ENCODE data around the gene CRYBB3. TPM values are rescaled to one million over a fixed set of nuclear protein-coding genes. Genes with fewer than 3 reads are reported as not detected.

Gene CRYBB3
- total RNA-seq, 1 experiment from 2014 or later, result 0.64 TPM

DNA sequence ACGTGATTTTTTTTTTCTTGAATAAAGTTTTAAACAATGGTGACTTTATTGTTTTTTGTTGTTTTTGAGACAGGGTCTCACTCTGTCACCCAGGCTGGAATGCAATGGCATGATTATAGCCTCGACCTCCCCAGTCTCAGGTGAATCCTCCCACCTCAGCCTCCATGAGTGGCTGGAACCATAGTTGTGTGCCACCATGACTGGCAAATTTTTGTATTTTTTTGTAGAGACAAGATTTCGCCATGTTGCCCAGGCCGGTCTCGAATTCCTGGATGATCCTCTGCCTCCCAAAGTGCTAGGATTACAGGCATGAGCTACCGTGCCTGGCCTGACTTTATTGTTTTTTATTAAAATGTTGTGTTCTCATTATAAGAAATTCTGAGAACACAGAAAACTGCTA, 12.2 kb upstream of the CRYBB3 start:
- Histone ChIP-seq H3K9me3 (ENCODE audit: control insufficient read depth in 1 of 2, insufficient read depth in 1 of 2, low read depth in 1 of 2, low read length in 2 of 2) (no peaks in the 10 kb centered on the region), H3K4me1 (ENCODE audit: control insufficient read depth in 1 of 2, insufficient read depth in 2 of 2, low read length in 2 of 2) (no peaks in the 10 kb centered on the region), H3K4me2 (ENCODE audit: low read length) (no peak overlapping the region), H2AFZ (ENCODE audit: low read depth, low read length, poor library complexity, severe bottlenecking) (no peak overlapping the region), H3K27me3 (ENCODE audit: insufficient read depth, low read length) (no peaks in the 10 kb centered on the region), H3K36me3 (ENCODE audit: control insufficient read depth in 1 of 2, insufficient read depth in 2 of 2, low read length in 2 of 2) (peaks cover 0 to 4% of the 10 kb centered on the region in 2 experiments; a peak in 2 of 4 replicates), H3K27ac (ENCODE audit: low read depth, low read length) (no peak overlapping the region), H3K9ac (ENCODE audit: low read length) (no peak overlapping the region), H4K20me1 (ENCODE audit: insufficient read depth) (no peaks in the 10 kb centered on the region; the same call in 1 of the 2 replicates), H3K4me3 (replicated peaks in 1 of 2; ENCODE audit: low read depth in 1 of 2, low read length in 2 of 2) (no peak overlapping the region), H3K79me2 (ENCODE audit: insufficient read depth, low read length) (no peaks in the 10 kb centered on the region), H3K9me2 (ENCODE audit: insufficient read depth) (no peaks in the 10 kb centered on the region)
- intact Hi-C loops (cut with micrococcal nuclease), result no loop called here
- TF ChIP-seq POLR2AphosphoS5 (IDR thresholded peaks at IDR 0.05; ENCODE audit: low read depth, low read length) (no peak), CEBPB (IDR thresholded peaks at IDR 0.05; ENCODE audit: low read depth) (no peak), ZNF274 (IDR thresholded peaks at IDR 0.05; ENCODE audit: low read depth, low read length) (no peak), EGR1 (IDR thresholded peaks at IDR 0.05; ENCODE audit: low read depth) (no peak), FOSL1 (IDR thresholded peaks at IDR 0.05; ENCODE audit: low read depth) (no peak), ZFX (IDR thresholded peaks at IDR 0.05) (no peak)
- TF ChIP-seq, protein P1, sequence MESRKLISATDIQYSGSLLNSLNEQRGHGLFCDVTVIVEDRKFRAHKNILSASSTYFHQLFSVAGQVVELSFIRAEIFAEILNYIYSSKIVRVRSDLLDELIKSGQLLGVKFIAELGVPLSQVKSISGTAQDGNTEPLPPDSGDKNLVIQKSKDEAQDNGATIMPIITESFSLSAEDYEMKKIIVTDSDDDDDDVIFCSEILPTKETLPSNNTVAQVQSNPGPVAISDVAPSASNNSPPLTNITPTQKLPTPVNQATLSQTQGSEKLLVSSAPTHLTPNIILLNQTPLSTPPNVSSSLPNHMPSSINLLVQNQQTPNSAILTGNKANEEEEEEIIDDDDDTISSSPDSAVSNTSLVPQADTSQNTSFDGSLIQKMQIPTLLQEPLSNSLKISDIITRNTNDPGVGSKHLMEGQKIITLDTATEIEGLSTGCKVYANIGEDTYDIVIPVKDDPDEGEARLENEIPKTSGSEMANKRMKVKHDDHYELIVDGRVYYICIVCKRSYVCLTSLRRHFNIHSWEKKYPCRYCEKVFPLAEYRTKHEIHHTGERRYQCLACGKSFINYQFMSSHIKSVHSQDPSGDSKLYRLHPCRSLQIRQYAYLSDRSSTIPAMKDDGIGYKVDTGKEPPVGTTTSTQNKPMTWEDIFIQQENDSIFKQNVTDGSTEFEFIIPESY (IDR thresholded peaks at IDR 0.05; ENCODE audit: extremely low read depth, insufficient replicate concordance, low read length), result no peak
- TF ChIP-seq, protein P2, sequence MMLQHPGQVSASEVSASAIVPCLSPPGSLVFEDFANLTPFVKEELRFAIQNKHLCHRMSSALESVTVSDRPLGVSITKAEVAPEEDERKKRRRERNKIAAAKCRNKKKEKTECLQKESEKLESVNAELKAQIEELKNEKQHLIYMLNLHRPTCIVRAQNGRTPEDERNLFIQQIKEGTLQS (IDR thresholded peaks at IDR 0.05), result no peak
- DNase-seq (ENCODE audit: low read depth, low spot score) (no peak), ATAC-seq (no peak)
- ChIA-PET POLR2A (no interaction called here), CTCF (no interaction called here), RAD21 (ENCODE audit: low non-redundant PET in 1 of 2, low total read pairs in 2 of 2, uncharacterized antibody in 2 of 2, unreplicated experiment in 2 of 2) (no interaction called here)
- BruUV-seq (replicated peaks), result no TSS peak

DNA sequence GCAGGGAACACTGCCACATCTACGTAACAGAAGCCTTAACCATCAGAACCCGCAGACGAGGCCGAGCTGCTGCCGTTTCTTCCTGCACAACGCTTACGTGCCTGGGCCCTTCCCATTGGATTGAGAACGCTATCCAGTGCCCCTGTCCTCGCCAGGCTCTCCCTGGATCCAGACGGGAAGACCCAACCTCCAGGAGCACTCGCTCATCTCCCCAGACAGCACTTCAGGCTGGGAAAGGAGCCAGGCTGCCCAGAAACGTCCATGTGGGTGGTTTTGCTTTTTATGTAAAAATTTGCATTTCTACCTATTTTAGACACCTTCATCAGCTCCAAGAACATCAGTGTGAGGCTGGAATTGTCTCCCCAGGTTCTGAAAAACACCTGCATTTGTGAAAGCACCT, 7.3 kb upstream of the CRYBB3 start:
- Histone ChIP-seq H3K9me3 (ENCODE audit: control insufficient read depth in 1 of 2, insufficient read depth in 1 of 2, low read depth in 1 of 2, low read length in 2 of 2) (no peaks in the 10 kb centered on the region), H4K20me1 (ENCODE audit: insufficient read depth) (no peaks in the 10 kb centered on the region), H3K27me3 (ENCODE audit: insufficient read depth, low read length) (no peaks in the 10 kb centered on the region), H3K4me3 (replicated peaks in 1 of 2; ENCODE audit: low read depth in 1 of 2, low read length in 2 of 2) (no peak overlapping the region), H3K9ac (ENCODE audit: low read length) (no peak overlapping the region), H3K9me2 (ENCODE audit: insufficient read depth) (no peaks in the 10 kb centered on the region), H3K79me2 (ENCODE audit: insufficient read depth, low read length) (no peaks in the 10 kb centered on the region), H3K4me2 (ENCODE audit: low read length) (no peak overlapping the region), H3K27ac (ENCODE audit: low read depth, low read length) (no peak overlapping the region), H3K4me1 (ENCODE audit: control insufficient read depth in 1 of 2, insufficient read depth in 2 of 2, low read length in 2 of 2) (no peaks in the 10 kb centered on the region), H3K36me3 (ENCODE audit: control insufficient read depth in 1 of 2, insufficient read depth in 2 of 2, low read length in 2 of 2) (peaks cover 3 to 8% of the 10 kb centered on the region in 2 experiments; a peak in 3 of 4 replicates), H2AFZ (ENCODE audit: low read depth, low read length, poor library complexity, severe bottlenecking) (no peak overlapping the region)
- ATAC-seq (no peak), DNase-seq (ENCODE audit: low read depth, low spot score) (no peak)
- ChIA-PET RAD21 (ENCODE audit: low non-redundant PET in 1 of 2, low total read pairs in 2 of 2, uncharacterized antibody in 2 of 2, unreplicated experiment in 2 of 2) (no interaction called here), CTCF (interaction anchor here (1.1 kb wide), 1 partner anchor 10 kb away, joined by 3 read pairs; no protein-coding TSS in a partner anchor), POLR2A (no interaction called here)
- intact Hi-C loops (cut with micrococcal nuclease), result no loop called here
- BruUV-seq (replicated peaks), result no TSS peak
- TF ChIP-seq, protein P2 (IDR thresholded peaks at IDR 0.05), result no peak
- TF ChIP-seq POLR2A (IDR thresholded peaks at IDR 0.05; ENCODE audit: borderline replicate concordance, extremely low read depth, insufficient read depth, insufficient read length) (no peak), RAD21 (IDR thresholded peaks at IDR 0.05; ENCODE audit: low read depth) (no peak), CBX3 (IDR thresholded peaks at IDR 0.05; ENCODE audit: low read depth) (no peak), JUND (IDR thresholded peaks at IDR 0.05) (no peak), TCF7L2 (IDR thresholded peaks at IDR 0.05; ENCODE audit: borderline replicate concordance, extremely low read depth, insufficient read depth, insufficient read length) (no peak), SRF (IDR thresholded peaks at IDR 0.05; ENCODE audit: low read depth) (no peak)
- TF ChIP-seq, protein P3, sequence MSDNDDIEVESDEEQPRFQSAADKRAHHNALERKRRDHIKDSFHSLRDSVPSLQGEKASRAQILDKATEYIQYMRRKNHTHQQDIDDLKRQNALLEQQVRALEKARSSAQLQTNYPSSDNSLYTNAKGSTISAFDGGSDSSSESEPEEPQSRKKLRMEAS (IDR thresholded peaks at IDR 0.05), result no peak
- TF ChIP-seq, protein P4, sequence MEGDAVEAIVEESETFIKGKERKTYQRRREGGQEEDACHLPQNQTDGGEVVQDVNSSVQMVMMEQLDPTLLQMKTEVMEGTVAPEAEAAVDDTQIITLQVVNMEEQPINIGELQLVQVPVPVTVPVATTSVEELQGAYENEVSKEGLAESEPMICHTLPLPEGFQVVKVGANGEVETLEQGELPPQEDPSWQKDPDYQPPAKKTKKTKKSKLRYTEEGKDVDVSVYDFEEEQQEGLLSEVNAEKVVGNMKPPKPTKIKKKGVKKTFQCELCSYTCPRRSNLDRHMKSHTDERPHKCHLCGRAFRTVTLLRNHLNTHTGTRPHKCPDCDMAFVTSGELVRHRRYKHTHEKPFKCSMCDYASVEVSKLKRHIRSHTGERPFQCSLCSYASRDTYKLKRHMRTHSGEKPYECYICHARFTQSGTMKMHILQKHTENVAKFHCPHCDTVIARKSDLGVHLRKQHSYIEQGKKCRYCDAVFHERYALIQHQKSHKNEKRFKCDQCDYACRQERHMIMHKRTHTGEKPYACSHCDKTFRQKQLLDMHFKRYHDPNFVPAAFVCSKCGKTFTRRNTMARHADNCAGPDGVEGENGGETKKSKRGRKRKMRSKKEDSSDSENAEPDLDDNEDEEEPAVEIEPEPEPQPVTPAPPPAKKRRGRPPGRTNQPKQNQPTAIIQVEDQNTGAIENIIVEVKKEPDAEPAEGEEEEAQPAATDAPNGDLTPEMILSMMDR (IDR thresholded peaks at IDR 0.05 in 2 of 3, conservative IDR thresholded peaks at IDR 0.05 in 1 of 3; ENCODE audit: borderline replicate concordance in 1 of 3, insufficient read depth in 1 of 3, low read depth in 2 of 3, low read length in 2 of 3), result no peak

Data from HCT116 (cell line).